Endodermal cell (in vitro differentiated cells): ENCODE results near the gene FZD10. TPM values are rescaled to one million over a fixed set of nuclear protein-coding genes. Genes with fewer than 3 reads are reported as not detected.

ENCODE experiments used
- DNase-seq: peaks from one replicate; pipeline ENCODE4 v3.0.0-alpha.2; 2017
- H3K27ac ChIP-seq: 2 replicates; pipeline ENCODE4 v1.5.1; 2013; ENCODE audit warnings: mild to moderate bottlenecking, low read depth, low read length, moderate library complexity
- H3K27me3 ChIP-seq: 2 replicates; pipeline ENCODE4 v1.6.1; 2013; ENCODE audit warnings: mild to moderate bottlenecking, low read length, moderate library complexity; ENCODE audit not compliant: insufficient read depth, control insufficient read depth, poor library complexity, severe bottlenecking
- H3K36me3 ChIP-seq: 2 replicates; pipeline ENCODE4 v1.7.0; 2013; ENCODE audit warnings: mild to moderate bottlenecking, low read length, moderate library complexity; ENCODE audit not compliant: control insufficient read depth, insufficient read depth
- H3K4me1 ChIP-seq: one replicate; pipeline ENCODE4 v1.7.0; 2013; ENCODE audit warnings: low read length; ENCODE audit not compliant: control insufficient read depth, insufficient read depth
- H3K4me3 ChIP-seq: 2 replicates; pipeline ENCODE4 v1.5.1; 2013; ENCODE audit warnings: mild to moderate bottlenecking, low read length, moderate library complexity
- H3K9ac ChIP-seq: 2 replicates; pipeline ENCODE4 v1.6.1; 2013; ENCODE audit warnings: mild to moderate bottlenecking, low read length, moderate library complexity; ENCODE audit not compliant: poor library complexity, severe bottlenecking; ENCODE audit errors: extremely low read depth
- H3K9me3 ChIP-seq: 2 replicates; pipeline ENCODE4 v1.6.1; 2013; ENCODE audit warnings: mild to moderate bottlenecking, low read length, moderate library complexity; ENCODE audit not compliant: control insufficient read depth
- H3K27ac Mint-ChIP-seq: 2 replicates; pipeline ENCODE4 v1.8.0; 2020; ENCODE audit warnings: mixed read lengths
- H3K27me3 Mint-ChIP-seq: 2 replicates; pipeline ENCODE4 v1.8.0; 2021; ENCODE audit warnings: mild to moderate bottlenecking, mixed read lengths; ENCODE audit not compliant: insufficient read depth
- H3K36me3 Mint-ChIP-seq: 2 replicates; pipeline ENCODE4 v1.8.0; 2020; ENCODE audit warnings: low read depth, mixed read lengths
- H3K4me1 Mint-ChIP-seq: 2 replicates; pipeline ENCODE4 v1.8.0; 2020; ENCODE audit warnings: mixed read lengths
- H3K4me3 Mint-ChIP-seq: 2 replicates; pipeline ENCODE4 v1.8.0; 2020; ENCODE audit warnings: mild to moderate bottlenecking, moderate library complexity, mixed read lengths
- H3K9me3 Mint-ChIP-seq: 2 replicates; pipeline ENCODE4 v1.8.0; 2020; ENCODE audit warnings: mild to moderate bottlenecking, mixed read lengths
- WGBS, 2 experiments: methylation state at CpG; one replicate each; pipeline versions ENCODE4 v1.1.5 to v1.1.7; 2013; ENCODE audit warnings: missing lambda C conversion rate in 2 of 2, mixed read lengths in 1 of 2; ENCODE audit not compliant: insufficient coverage in 1 of 2, insufficient read length in 1 of 2; 5-methylcytosine and 5-hydroxymethylcytosine counted together
- total RNA-seq, 2 donors: library from RNA; stranded (reverse); fragmentation: NEBNext Ultra II Directional in 1 of 2; extraction: Animal tissue kit (Norgen Biotek cat#: 25700) in 1 of 2; gene quantifications; 2 replicates in 1 of 2; 3 replicates in 1 of 2; pipeline ENCODE4 v1.2.1, GENCODE V29; 2021
- TF ChIP-seq, protein P1 (sequence below): fragments of 200-600 bp; sonication (generic); conservative IDR thresholded peaks from 2 replicates; pipeline ENCODE4 v1.5.0; 2021; ENCODE audit warnings: antibody characterized with exemption, mild to moderate bottlenecking

The FZD10 gene
- total RNA-seq, 2 donors from 2014 or later = 0.18 TPM; not detected in 1

- Mint-ChIP-seq H3K27me3 (peaks cover 65% of the 10 kb centered on the region), H3K9me3 (no peaks in the 10 kb centered on the region), H3K36me3 (no peaks in the 10 kb centered on the region), H3K4me1 (no peaks in the 10 kb centered on the region), H3K4me3 (no peak overlapping the region), H3K27ac (no peak overlapping the region)
- H3K4me3 ChIP-seq = no peak overlapping the region
- no peaks in the 10 kb centered on the region for H3K4me1 ChIP-seq
- peaks cover 15% of the 10 kb centered on the region for H3K27me3 ChIP-seq
- no peak for DNase-seq
- no peaks in the 10 kb centered on the region for H3K36me3 ChIP-seq
- no peak overlapping the region for H3K27ac ChIP-seq
- H3K9me3 ChIP-seq = no peaks in the 10 kb centered on the region
- TF ChIP-seq, protein P1, sequence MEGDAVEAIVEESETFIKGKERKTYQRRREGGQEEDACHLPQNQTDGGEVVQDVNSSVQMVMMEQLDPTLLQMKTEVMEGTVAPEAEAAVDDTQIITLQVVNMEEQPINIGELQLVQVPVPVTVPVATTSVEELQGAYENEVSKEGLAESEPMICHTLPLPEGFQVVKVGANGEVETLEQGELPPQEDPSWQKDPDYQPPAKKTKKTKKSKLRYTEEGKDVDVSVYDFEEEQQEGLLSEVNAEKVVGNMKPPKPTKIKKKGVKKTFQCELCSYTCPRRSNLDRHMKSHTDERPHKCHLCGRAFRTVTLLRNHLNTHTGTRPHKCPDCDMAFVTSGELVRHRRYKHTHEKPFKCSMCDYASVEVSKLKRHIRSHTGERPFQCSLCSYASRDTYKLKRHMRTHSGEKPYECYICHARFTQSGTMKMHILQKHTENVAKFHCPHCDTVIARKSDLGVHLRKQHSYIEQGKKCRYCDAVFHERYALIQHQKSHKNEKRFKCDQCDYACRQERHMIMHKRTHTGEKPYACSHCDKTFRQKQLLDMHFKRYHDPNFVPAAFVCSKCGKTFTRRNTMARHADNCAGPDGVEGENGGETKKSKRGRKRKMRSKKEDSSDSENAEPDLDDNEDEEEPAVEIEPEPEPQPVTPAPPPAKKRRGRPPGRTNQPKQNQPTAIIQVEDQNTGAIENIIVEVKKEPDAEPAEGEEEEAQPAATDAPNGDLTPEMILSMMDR = no peak
- WGBS, 2 experiments = 87 to 94% methylated on average over 14 to 15 of the region's 15 CpGs
- no peak overlapping the region for H3K9ac ChIP-seq
Observed at GRCh38 chr12:130124605-130125244, 37.5 kb upstream of the FZD10 start.

DNA sequence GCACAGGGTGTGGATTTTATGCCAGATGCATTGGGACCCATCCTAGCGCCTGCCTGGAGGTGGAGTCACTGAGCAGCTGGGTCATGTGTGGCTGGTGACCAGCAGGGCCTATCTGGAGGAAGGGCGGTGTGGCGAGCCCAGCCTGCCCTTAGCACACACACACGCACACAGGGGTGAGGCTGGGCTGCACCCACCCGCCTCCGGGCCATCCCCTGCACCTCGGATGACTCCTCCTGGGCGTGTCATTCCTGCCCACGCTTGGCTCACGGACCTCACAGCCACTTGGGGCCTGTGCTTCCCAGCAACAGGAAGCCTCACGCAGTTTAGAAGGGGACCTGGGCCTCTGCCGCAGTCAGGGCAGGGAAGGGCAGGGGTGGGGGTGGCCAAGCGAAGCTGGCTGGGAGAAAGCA is 36.2 kb upstream of the FZD10 start:
- peaks cover 10% of the 10 kb centered on the region for H3K27me3 ChIP-seq
- no peaks in the 10 kb centered on the region for H3K36me3 ChIP-seq
- Mint-ChIP-seq H3K9me3 (no peaks in the 10 kb centered on the region), H3K27ac (no peak overlapping the region), H3K36me3 (no peaks in the 10 kb centered on the region), H3K27me3 (peaks cover 61% of the 10 kb centered on the region), H3K4me3 (no peak overlapping the region), H3K4me1 (no peaks in the 10 kb centered on the region)
- no peaks in the 10 kb centered on the region for H3K9me3 ChIP-seq
- no peaks in the 10 kb centered on the region for H3K4me1 ChIP-seq
- WGBS, 2 experiments = 89 to 92% methylated on average over 5 to 13 of the region's 13 CpGs
- TF ChIP-seq, protein P1 = peak; percentile 48
- H3K27ac ChIP-seq = no peak overlapping the region
- H3K9ac ChIP-seq = no peak overlapping the region
- no peak overlapping the region for H3K4me3 ChIP-seq
- DNase-seq = peak; percentile 84

DNA sequence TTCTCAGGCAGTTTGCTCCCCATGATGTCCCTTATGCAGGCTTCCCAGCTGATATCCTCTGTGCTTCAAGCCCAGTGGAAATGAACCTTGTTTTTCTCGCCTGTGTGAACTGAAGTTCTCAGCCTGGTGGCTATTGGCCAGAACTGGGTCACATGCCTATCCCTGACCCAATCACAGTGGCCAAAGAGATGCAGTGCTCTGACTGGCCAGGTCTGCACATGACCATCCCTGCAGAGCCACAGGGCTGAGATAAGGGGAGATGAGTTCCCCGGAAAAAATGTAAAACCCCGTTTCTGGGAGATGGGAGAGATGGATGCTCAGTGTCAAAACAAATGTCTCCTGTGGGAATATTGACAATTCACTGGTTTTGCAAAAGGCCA is 34.7 kb upstream of the FZD10 start:
- TF ChIP-seq, protein P1 = no peak
- WGBS, 2 experiments = 89 to 90% methylated on average over 3 of the region's 3 CpGs
- Mint-ChIP-seq H3K27me3 (peaks cover 62% of the 10 kb centered on the region), H3K27ac (no peak overlapping the region), H3K9me3 (no peaks in the 10 kb centered on the region), H3K4me3 (no peak overlapping the region), H3K36me3 (no peaks in the 10 kb centered on the region), H3K4me1 (no peaks in the 10 kb centered on the region)
- H3K4me3 ChIP-seq = no peak overlapping the region
- H3K4me1 ChIP-seq = no peaks in the 10 kb centered on the region
- H3K9ac ChIP-seq = no peak overlapping the region
- peaks cover 10% of the 10 kb centered on the region for H3K27me3 ChIP-seq
- peak; percentile 76 for DNase-seq
- H3K27ac ChIP-seq = no peak overlapping the region
- H3K9me3 ChIP-seq = no peaks in the 10 kb centered on the region
- H3K36me3 ChIP-seq = no peaks in the 10 kb centered on the region
